Glomerular visceral epithelial cell (primary cell): ENCODE results near the gene ZNRF3.

ENCODE experiments used
- DNase-seq: peaks from one replicate; pipeline ENCODE4 v3.0.0-alpha.2; 2016; ENCODE audit errors: extremely low spot score

The ZNRF3 gene

DNA sequence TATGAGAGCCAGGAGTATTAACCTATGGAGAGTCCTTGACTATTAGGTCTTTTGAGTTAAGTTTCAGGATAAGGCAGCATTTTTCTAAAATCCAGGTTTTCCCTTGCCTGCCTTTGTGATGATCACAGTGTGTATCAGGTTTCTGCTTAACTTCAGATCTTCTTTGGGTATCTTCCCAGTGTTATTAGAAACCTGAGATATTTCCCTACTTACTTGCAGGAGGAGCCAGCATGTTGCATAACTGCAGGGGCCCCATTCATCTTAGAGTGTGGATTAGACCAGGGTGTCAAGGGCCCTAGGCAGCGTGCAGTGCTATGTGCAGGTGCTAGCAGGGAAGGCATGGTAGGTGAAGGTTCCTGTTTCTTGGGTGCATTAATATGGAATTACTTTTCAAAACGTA is 69.5 kb downstream of the ZNRF3 start:
- DNase-seq = no peak

DNA sequence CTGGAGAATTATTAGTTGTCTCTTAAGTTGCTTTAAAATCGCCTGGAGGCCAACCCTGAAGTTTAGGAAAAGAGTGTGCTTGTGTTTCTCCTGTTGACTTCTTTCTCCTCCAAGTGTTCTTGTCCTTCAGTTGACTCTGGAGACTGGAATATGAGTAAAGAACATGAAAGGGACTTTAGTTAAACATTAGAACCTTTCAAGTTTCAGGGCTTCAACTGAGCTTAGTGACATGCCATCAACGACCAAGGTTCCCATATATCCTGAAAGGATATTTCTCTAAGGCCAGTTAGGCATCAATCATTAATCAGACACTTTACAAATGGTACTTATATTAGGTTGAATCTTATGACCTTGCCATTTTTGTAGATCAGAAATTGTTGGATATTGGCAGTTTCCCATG is 70.0 kb downstream of the ZNRF3 start:
- DNase-seq = no peak

DNA sequence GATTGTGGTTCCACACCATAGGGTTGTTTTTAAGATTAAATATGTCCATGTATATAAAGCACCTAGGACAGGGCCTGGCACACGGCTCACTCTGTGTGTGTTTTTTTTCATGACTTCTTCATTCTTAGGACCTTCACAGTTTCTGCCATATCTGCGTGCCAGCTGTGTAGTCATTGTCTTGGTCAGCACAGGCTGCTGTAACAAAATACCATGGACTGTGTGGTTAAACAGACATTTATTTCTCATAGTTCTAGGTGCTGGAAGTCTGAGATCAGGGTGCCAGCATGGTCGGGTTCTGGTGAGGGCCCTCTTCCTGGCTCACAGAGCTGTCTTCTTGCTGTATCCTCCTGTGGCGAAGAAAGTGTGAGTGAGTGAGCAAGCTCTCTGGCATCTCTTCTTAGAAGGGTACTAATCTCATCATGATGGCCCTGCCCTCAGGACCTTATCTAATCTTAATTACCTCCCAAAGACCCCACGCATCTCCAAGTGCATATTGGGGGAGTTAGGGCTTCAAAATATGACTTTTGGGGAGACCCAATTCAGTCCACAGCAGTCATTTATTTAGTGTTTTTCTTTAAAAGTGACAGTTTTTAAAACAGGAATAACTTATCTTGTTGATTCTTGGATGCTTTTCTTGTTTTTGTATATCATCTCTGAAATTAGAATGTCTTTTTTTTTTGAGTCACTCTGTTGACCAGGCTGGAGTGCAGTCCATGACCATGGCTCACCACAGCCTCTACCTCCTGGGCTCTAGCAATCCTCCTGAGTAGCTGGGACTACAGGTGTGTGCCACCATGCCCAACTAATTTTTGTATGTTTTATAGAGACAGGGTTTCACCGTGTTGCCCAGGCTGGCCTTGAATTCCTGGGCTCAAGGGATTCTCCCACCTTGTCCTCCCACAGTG is 70.9 kb downstream of the ZNRF3 start:
- DNase-seq = no peak

- DNase-seq = peak; percentile 49
Measured at GRCh38 chr22:28955817-28956216, 72.4 kb downstream of the ZNRF3 start.

- no peak for DNase-seq
Measured at GRCh38 chr22:28956506-28956905, 73.1 kb downstream of the ZNRF3 start.

DNA sequence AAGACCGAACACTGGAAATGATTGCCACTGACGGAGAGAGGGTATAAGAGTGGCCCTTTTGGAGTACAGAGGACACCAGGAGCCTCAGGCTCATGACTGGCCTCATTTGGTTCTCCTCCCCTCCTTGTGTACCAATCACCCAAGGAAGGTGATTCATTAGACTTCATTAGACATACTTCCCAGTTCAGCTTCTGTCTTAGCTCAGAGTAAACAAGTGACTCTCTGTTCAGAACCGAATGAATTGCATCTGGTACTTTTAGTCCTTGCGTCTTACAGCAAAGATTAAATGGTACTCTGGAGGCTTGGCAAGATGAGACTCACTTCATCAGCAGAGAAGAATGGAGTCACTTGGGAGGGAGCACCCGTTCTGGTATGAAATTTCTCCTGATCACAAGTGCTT is 75.2 kb downstream of the ZNRF3 start:
- no peak for DNase-seq

- no peak for DNase-seq
Measured at GRCh38 chr22:28962042-28962554, 78.7 kb downstream of the ZNRF3 start.

GRCh38 chr22:28963362-28963761 is 80.0 kb downstream of the ZNRF3 start:
- no peak for DNase-seq

GRCh38 chr22:28967163-28967665 is 83.8 kb downstream of the ZNRF3 start:
- DNase-seq = no peak

GRCh38 chr22:28967969-28968368 is 84.6 kb downstream of the ZNRF3 start:
- DNase-seq = no peak

DNA sequence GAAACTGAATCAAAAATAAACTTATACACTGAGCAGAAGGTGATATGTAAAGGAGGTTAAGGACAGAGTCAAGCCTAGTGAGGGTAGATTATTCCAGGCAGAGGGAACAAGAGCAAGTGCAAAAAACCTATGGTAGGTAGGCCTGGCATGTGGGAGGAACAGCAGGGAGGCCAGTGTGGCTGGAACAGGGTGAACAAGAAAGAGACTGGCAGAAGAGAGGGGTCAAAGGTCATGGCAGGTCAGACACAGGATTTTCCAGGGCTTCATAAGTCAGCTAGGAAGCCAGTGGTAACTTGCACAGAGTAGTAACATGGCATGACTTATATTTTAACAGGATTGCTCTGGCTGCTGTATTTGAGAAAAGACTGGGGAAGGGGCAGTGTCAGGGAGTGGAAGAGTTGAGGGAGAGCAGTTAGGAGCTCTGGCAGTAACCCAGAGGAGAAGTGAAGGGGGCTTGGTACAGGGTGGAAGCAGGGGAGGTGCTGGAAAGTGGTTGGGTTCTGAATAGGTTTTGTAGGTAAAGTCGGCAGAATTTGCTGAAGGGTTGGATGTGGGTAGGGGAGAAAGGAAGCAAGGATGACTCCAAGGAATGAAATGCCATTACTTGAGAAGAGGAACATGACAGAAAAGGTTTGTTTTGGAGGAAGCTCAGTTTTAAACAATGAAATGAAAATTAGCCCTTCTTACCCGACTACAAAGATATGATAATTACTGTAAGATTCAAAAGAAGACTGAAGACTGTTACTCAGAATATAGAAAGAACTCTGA is 86.2 kb downstream of the ZNRF3 start:
- no peak for DNase-seq

GRCh38 chr22:28973352-28973751 is 90.0 kb downstream of the ZNRF3 start:
- DNase-seq = no peak

- no peak for DNase-seq
Measured at GRCh38 chr22:28977060-28977459, 93.7 kb downstream of the ZNRF3 start.

- peak; percentile 39 for DNase-seq
Measured at GRCh38 chr22:28977481-28977971, 94.2 kb downstream of the ZNRF3 start.

- peak; percentile 51 for DNase-seq
Measured at GRCh38 chr22:28978158-28978557, 94.8 kb downstream of the ZNRF3 start.

DNA sequence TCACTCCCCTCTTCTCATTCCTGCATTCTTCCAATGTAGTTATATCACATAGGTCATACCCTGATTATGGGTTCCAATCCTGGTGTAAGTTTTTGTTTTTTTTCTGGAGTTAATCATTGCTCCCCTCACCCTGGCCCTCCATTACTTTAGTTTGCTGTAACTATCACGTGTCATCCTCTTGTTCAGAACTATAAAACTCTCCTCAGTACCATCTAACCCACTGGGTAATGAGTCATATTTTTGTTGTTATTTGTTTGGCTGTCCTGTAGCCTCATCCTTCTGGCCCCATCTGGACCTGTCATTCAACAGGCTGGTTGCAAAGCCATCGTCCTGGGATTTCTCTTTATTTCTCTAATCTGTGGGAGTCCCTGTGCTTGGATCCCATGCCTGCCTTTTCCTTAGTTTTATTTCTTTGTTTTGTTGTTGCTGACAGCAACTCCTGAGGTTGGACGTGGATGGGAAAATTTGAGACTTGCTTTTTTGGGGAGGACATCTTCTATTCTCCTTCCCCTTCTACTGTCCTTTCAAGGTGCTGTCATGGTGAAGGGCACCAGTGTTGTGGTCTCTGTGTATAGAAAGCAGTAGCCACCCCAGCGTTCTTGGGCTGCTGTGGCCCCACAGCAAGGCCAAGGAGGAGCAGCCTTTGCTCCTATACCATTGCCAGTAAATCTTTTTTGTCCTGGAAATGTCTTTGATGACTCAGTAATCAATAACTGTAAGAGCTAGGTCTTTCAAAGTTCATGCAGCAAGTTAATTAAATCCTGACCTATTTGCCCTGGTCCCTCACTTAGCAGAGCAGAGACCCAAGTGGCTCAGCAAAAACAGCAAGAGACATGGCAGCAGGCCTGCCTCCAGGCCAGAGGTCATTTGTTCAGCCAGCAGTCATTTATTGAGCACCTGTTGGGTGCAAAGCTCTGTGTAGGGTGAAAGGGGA is 95.8 kb downstream of the ZNRF3 start:
- no peak for DNase-seq

- no peak for DNase-seq
Measured at GRCh38 chr22:28980326-28980725, 97.0 kb downstream of the ZNRF3 start.

GRCh38 chr22:28981818-28982499 is 98.6 kb downstream of the ZNRF3 start:
- no peak for DNase-seq

GRCh38 chr22:28983190-28983589 is 99.8 kb downstream of the ZNRF3 start:
- DNase-seq = no peak

- DNase-seq = no peak
Measured at GRCh38 chr22:28983788-28984441, 100.5 kb downstream of the ZNRF3 start.
